DMS53 (cell line): ENCODE measurements around the gene C5orf46.

Source experiments
- DNase-seq: peaks from one replicate; lab custom pipeline; 2025; lab: John Stamatoyannopoulos, UW

The C5orf46 gene

GRCh38 chr5:147858565-147858964, 47.8 kb downstream of the C5orf46 start:
- DNase-seq = no peak

GRCh38 chr5:147857302-147858129, 48.8 kb downstream of the C5orf46 start:
- DNase-seq = peak; percentile 72

GRCh38 chr5:147856801-147857200, 49.5 kb downstream of the C5orf46 start:
- no peak for DNase-seq

- no peak for DNase-seq
Measured at GRCh38 chr5:147855774-147856069, 50.6 kb downstream of the C5orf46 start.

GRCh38 chr5:147854894-147855773, 51.2 kb downstream of the C5orf46 start:
- DNase-seq = no peak

- DNase-seq = no peak
Measured at GRCh38 chr5:147854331-147854730, 52.0 kb downstream of the C5orf46 start.

GRCh38 chr5:147853372-147853987, 52.9 kb downstream of the C5orf46 start:
- DNase-seq = no peak

GRCh38 chr5:147852365-147852764, 54.0 kb downstream of the C5orf46 start:
- no peak for DNase-seq

- no peak for DNase-seq
Measured at GRCh38 chr5:147851578-147851977, 54.8 kb downstream of the C5orf46 start.

- no peak for DNase-seq
Measured at GRCh38 chr5:147849226-147849625, 57.1 kb downstream of the C5orf46 start.

- DNase-seq = no peak
Measured at GRCh38 chr5:147845618-147846017, 60.7 kb downstream of the C5orf46 start.

GRCh38 chr5:147844846-147845245, 61.5 kb downstream of the C5orf46 start:
- no peak for DNase-seq

- no peak for DNase-seq
Measured at GRCh38 chr5:147842869-147843268, 63.5 kb downstream of the C5orf46 start.
